Neutrophil (primary cell): ENCODE data around the gene TFAP2B.

Experiments used
- H3K27ac ChIP-seq: fragments of 200-600 bp; sonication (generic); 2 replicates; pipeline ENCODE4 v1.5.1; 2016; ENCODE audit warnings: mild to moderate bottlenecking, moderate library complexity
- H3K27me3 ChIP-seq: fragments of 200-600 bp; sonication (generic); 2 replicates; pipeline ENCODE4 v1.6.0; 2016; ENCODE audit warnings: mild to moderate bottlenecking
- H3K36me3 ChIP-seq: fragments of 200-600 bp; sonication (generic); 2 replicates; pipeline ENCODE4 v1.5.1; 2017
- H3K4me1 ChIP-seq, 2 experiments: fragments of 200-600 bp in 1 of 2; sonication (generic) in 1 of 2; 1 replicate in 1 of 2; 2 replicates in 1 of 2; pipeline versions ENCODE4 v1.5.1 to v1.6.1; 2013 to 2016; ENCODE audit warnings: low read depth in 1 of 2, low read length in 1 of 2, mild to moderate bottlenecking in 1 of 2, moderate library complexity in 1 of 2; ENCODE audit not compliant: control insufficient read depth in 1 of 2, insufficient read depth in 1 of 2
- H3K4me3 ChIP-seq, 2 experiments: fragments of 200-600 bp in 1 of 2; sonication (generic) in 1 of 2; 1 replicate in 1 of 2; 2 replicates in 1 of 2; pipeline ENCODE4 v1.5.1; 2013 to 2016; ENCODE audit warnings: low read depth in 1 of 2, low read length in 1 of 2, mild to moderate bottlenecking in 1 of 2, moderate library complexity in 1 of 2
- H3K9me3 ChIP-seq: fragments of 200-600 bp; sonication (generic); 2 replicates; pipeline ENCODE4 v1.5.1; 2016
- CTCF ChIP-seq: fragments of 200-600 bp; sonication (generic); IDR thresholded peaks from 2 replicates; pipeline ENCODE4 v1.5.1; 2016; ENCODE audit warnings: antibody characterized with exemption

The TFAP2B gene

GRCh38 chr6:50884364-50884763, 65.7 kb downstream of the TFAP2B start:
- no peaks in the 10 kb centered on the region for H3K27me3 ChIP-seq
- no peak for TF ChIP-seq CTCF
- H3K9me3 ChIP-seq: no peaks in the 10 kb centered on the region
- no peak overlapping the region for H3K27ac ChIP-seq
- no peak overlapping the region for H3K4me3 ChIP-seq
- H3K4me1 ChIP-seq: no peaks in the 10 kb centered on the region
- H3K36me3 ChIP-seq: no peaks in the 10 kb centered on the region

- no peaks in the 10 kb centered on the region for H3K9me3 ChIP-seq
- H3K4me1 ChIP-seq: no peaks in the 10 kb centered on the region
- H3K27me3 ChIP-seq: no peaks in the 10 kb centered on the region
- no peaks in the 10 kb centered on the region for H3K36me3 ChIP-seq
- no peak overlapping the region for H3K4me3 ChIP-seq
- no peak for TF ChIP-seq CTCF
- no peak overlapping the region for H3K27ac ChIP-seq
Observed at GRCh38 chr6:50887112-50887511, 68.4 kb downstream of the TFAP2B start.

- H3K27ac ChIP-seq: no peak overlapping the region
- H3K4me3 ChIP-seq: no peak overlapping the region
- H3K4me1 ChIP-seq: no peaks in the 10 kb centered on the region
- H3K9me3 ChIP-seq: no peaks in the 10 kb centered on the region
- H3K36me3 ChIP-seq: no peaks in the 10 kb centered on the region
- no peak for TF ChIP-seq CTCF
- H3K27me3 ChIP-seq: no peaks in the 10 kb centered on the region
Observed at GRCh38 chr6:50889497-50889896, 70.8 kb downstream of the TFAP2B start.

- Histone ChIP-seq H3K4me3 (no peak overlapping the region), H3K9me3 (no peaks in the 10 kb centered on the region), H3K36me3 (no peaks in the 10 kb centered on the region), H3K4me1 (no peaks in the 10 kb centered on the region), H3K27ac (no peak overlapping the region), H3K27me3 (no peaks in the 10 kb centered on the region)
- no peak for TF ChIP-seq CTCF
Observed at GRCh38 chr6:50889935-50890334, 71.3 kb downstream of the TFAP2B start.

GRCh38 chr6:50890579-50890978, 71.9 kb downstream of the TFAP2B start:
- Histone ChIP-seq H3K27ac (no peak overlapping the region), H3K9me3 (no peaks in the 10 kb centered on the region), H3K4me1 (no peaks in the 10 kb centered on the region), H3K36me3 (no peaks in the 10 kb centered on the region), H3K27me3 (no peaks in the 10 kb centered on the region), H3K4me3 (no peak overlapping the region)
- TF ChIP-seq CTCF: no peak

GRCh38 chr6:50891290-50891689, 72.6 kb downstream of the TFAP2B start:
- H3K9me3 ChIP-seq: no peaks in the 10 kb centered on the region
- H3K4me3 ChIP-seq: no peak overlapping the region
- H3K36me3 ChIP-seq: no peaks in the 10 kb centered on the region
- no peak overlapping the region for H3K27ac ChIP-seq
- no peak for TF ChIP-seq CTCF
- H3K27me3 ChIP-seq: no peaks in the 10 kb centered on the region
- H3K4me1 ChIP-seq: no peaks in the 10 kb centered on the region
